CD14-positive monocyte (primary cell): ENCODE data around the gene TTC7B. TPM values are rescaled to one million over a fixed set of nuclear protein-coding genes. Genes with fewer than 3 reads are reported as not detected.

Experiments
- DNase-seq, 3 donors: peaks; one replicate each; pipeline ENCODE4 v3.0.0-alpha.2; 2011 to 2022
- H2AFZ ChIP-seq: 2 replicates; pipeline ENCODE4 v1.6.0; 2012; ENCODE audit warnings: mild to moderate bottlenecking, low read depth, low read length, inconsistent platforms; ENCODE audit not compliant: insufficient read depth, poor library complexity, severe bottlenecking
- H3K27ac ChIP-seq, 2 donors: 1 replicate in 1 of 2; 2 replicates in 1 of 2; pipeline ENCODE4 v1.5.1; 2012 to 2013; ENCODE audit warnings: low read length in 2 of 2, control low read depth in 1 of 2, inconsistent platforms in 1 of 2, low read depth in 1 of 2, mild to moderate bottlenecking in 1 of 2
- H3K27me3 ChIP-seq, 2 donors: one replicate each; pipeline versions ENCODE4 v1.6.0 to v1.6.1; 2011 to 2013; ENCODE audit warnings: low read length in 2 of 2; ENCODE audit not compliant: control insufficient read depth in 2 of 2, insufficient read depth in 2 of 2
- H3K36me3 ChIP-seq, 2 donors: replicated peaks in 1 of 2; 1 replicate in 1 of 2; 2 replicates in 1 of 2; pipeline versions ENCODE4 v1.5.1 to v1.6.1; 2012 to 2013; ENCODE audit warnings: low read length in 2 of 2, control low read depth in 1 of 2, inconsistent platforms in 1 of 2, mild to moderate bottlenecking in 1 of 2; ENCODE audit not compliant: insufficient read depth in 2 of 2, control insufficient read depth in 1 of 2
- H3K4me1 ChIP-seq, 2 donors: 1 replicate in 1 of 2; 2 replicates in 1 of 2; pipeline versions ENCODE4 v1.5.1 to v1.6.1; 2012 to 2013; ENCODE audit warnings: low read length in 2 of 2, control low read depth in 1 of 2, inconsistent platforms in 1 of 2, mild to moderate bottlenecking in 1 of 2, moderate library complexity in 1 of 2; ENCODE audit not compliant: insufficient read depth in 2 of 2, control insufficient read depth in 1 of 2
- H3K4me2 ChIP-seq: replicated peaks from 2 replicates; pipeline ENCODE3; 2012; ENCODE audit warnings: low read length, moderate library complexity, mild to moderate bottlenecking; ENCODE audit not compliant: poor library complexity, severe bottlenecking; ENCODE audit errors: extremely low read depth
- H3K4me3 ChIP-seq, 3 experiments: fragments of 200-600 bp in 1 of 3; sonication (generic) in 1 of 3; replicated peaks in 1 of 3; 1 replicate in 2 of 3; 2 replicates in 1 of 3; pipeline ENCODE4 v1.5.1; 2011 to 2013; ENCODE audit warnings: low read length in 3 of 3, mild to moderate bottlenecking in 3 of 3, control low read depth in 2 of 3, low read depth in 2 of 3, inconsistent platforms in 1 of 3, moderate library complexity in 1 of 3
- H3K79me2 ChIP-seq: 2 replicates; pipeline ENCODE4 v1.6.0; 2012; ENCODE audit warnings: mild to moderate bottlenecking, control low read depth, inconsistent platforms, low read length, moderate library complexity; ENCODE audit not compliant: insufficient read depth
- H3K9ac ChIP-seq: 2 replicates; pipeline ENCODE4 v1.6.0; 2017; ENCODE audit warnings: low read length, mild to moderate bottlenecking; ENCODE audit not compliant: insufficient read depth, poor library complexity, severe bottlenecking
- H3K9me3 ChIP-seq, 2 donors: replicated peaks in 1 of 2; 1 replicate in 1 of 2; 2 replicates in 1 of 2; pipeline versions ENCODE4 v1.5.1 to v1.6.1; 2012 to 2013; ENCODE audit warnings: low read length in 2 of 2, control low read depth in 1 of 2; ENCODE audit not compliant: control insufficient read depth in 1 of 2, insufficient read depth in 1 of 2
- H4K20me1 ChIP-seq: 2 replicates; pipeline ENCODE4 v1.6.0; 2012; ENCODE audit warnings: mild to moderate bottlenecking, low read length, control low read depth, moderate library complexity; ENCODE audit not compliant: insufficient read depth
- H3K27ac Mint-ChIP-seq, 7 donors: one replicate each; pipeline ENCODE4 v1.8.0; 2020; ENCODE audit warnings: mild to moderate bottlenecking in 7 of 7, mixed read lengths in 7 of 7, moderate library complexity in 6 of 7, inconsistent platforms in 2 of 7
- H3K27me3 Mint-ChIP-seq, 3 donors: one replicate each; pipeline ENCODE4 v1.8.0; 2021 to 2022; ENCODE audit warnings: low read depth in 3 of 3, mild to moderate bottlenecking in 3 of 3, mixed read lengths in 3 of 3, moderate library complexity in 3 of 3, inconsistent platforms in 1 of 3
- H3K36me3 Mint-ChIP-seq, 2 donors: one replicate each; pipeline ENCODE4 v1.8.0; 2020; ENCODE audit warnings: mixed read lengths in 2 of 2, inconsistent platforms in 1 of 2, mild to moderate bottlenecking in 1 of 2
- H3K4me1 Mint-ChIP-seq: one replicate; pipeline ENCODE4 v1.8.0; 2020; ENCODE audit warnings: mild to moderate bottlenecking, mixed read lengths
- H3K4me3 Mint-ChIP-seq, 2 donors: one replicate each; pipeline ENCODE4 v1.8.0; 2020; ENCODE audit warnings: mild to moderate bottlenecking in 2 of 2, mixed read lengths in 2 of 2, moderate library complexity in 1 of 2
- H3K9me3 Mint-ChIP-seq, 7 donors: one replicate each; pipeline ENCODE4 v1.8.0; 2020 to 2022; ENCODE audit warnings: mixed read lengths in 7 of 7, mild to moderate bottlenecking in 6 of 7, moderate library complexity in 6 of 7, inconsistent platforms in 2 of 7
- WGBS: methylation state at CpG from one replicate; pipeline ENCODE4 v1.1.5; 2013; ENCODE audit warnings: missing lambda C conversion rate; ENCODE audit not compliant: insufficient coverage; 5-methylcytosine and 5-hydroxymethylcytosine counted together
- intact Hi-C, 2 donors: fragments of 100-400 bp; cut with micrococcal nuclease; formaldehyde crosslinking; loops; one replicate each; pipeline versions ENCODE4 v1.15.0 to v1.15.1; 2023
- polyA plus RNA-seq, 3 donors: library from polyadenylated mRNA; depleted of rRNA in 1 of 3; unstranded in 2 of 3; stranded (reverse) in 1 of 3; fragments of 300-500 nt in 2 of 3; fragments of >200 nt in 1 of 3; fragmentation: Illumina TruSeq in 2 of 3; gene quantifications; 1 replicate in 2 of 3; 2 replicates in 1 of 3; pipeline ENCODE4 v1.2.3, GENCODE V29; 2012 to 2021
- TF ChIP-seq, protein P1 (sequence below): fragments of 200-600 bp; IDR thresholded peaks from one replicate; pipeline ENCODE4 v1.8.0; 2022; ENCODE audit warnings: antibody characterized with exemption, mild to moderate bottlenecking

Gene TTC7B
- polyA plus RNA-seq, 3 donors, result 0.87 to 2.6 (median 1.2) TPM

DNA sequence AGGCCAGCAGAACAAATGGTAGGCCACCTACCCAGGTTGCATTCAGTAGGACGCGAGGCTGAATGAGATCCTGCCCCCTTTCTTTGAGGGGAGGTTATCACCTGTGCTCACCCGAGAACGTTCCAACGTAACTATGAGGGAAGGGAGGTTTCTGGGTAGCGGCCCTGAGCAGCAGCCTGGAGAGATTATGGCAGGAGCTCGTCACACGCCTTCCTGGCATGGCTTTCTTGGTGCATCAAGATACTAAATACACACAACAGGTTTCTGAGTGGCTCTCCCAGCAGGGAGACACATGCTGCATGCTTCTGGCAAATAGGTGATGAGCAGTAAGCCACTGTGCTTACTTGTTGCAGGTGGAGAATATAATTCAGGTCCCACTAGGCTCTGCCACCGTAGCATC is 271.7 kb downstream of the TTC7B start:
- H3K4me2 ChIP-seq, result no peak overlapping the region
- H3K4me3 ChIP-seq, result no peak overlapping the region
- no peaks in the 10 kb centered on the region for H3K9me3 ChIP-seq
- H3K27ac ChIP-seq, result no peak overlapping the region
- H3K9ac ChIP-seq, result no peak overlapping the region
- WGBS, result 100% methylated on average over 1 of the region's 9 CpGs
- TF ChIP-seq, protein P1, sequence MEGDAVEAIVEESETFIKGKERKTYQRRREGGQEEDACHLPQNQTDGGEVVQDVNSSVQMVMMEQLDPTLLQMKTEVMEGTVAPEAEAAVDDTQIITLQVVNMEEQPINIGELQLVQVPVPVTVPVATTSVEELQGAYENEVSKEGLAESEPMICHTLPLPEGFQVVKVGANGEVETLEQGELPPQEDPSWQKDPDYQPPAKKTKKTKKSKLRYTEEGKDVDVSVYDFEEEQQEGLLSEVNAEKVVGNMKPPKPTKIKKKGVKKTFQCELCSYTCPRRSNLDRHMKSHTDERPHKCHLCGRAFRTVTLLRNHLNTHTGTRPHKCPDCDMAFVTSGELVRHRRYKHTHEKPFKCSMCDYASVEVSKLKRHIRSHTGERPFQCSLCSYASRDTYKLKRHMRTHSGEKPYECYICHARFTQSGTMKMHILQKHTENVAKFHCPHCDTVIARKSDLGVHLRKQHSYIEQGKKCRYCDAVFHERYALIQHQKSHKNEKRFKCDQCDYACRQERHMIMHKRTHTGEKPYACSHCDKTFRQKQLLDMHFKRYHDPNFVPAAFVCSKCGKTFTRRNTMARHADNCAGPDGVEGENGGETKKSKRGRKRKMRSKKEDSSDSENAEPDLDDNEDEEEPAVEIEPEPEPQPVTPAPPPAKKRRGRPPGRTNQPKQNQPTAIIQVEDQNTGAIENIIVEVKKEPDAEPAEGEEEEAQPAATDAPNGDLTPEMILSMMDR, result no peak
- Mint-ChIP-seq H3K4me1 (no peaks in the 10 kb centered on the region), H3K27ac (peak overlapping the region in 1 of 7 donors; percentile 13), H3K36me3 (no peaks in the 10 kb centered on the region), H3K9me3 (peaks cover 0 to 2% (median 0%) of the 10 kb centered on the region in 7 donors), H3K27me3 (peaks cover 0 to 3% (median 1%) of the 10 kb centered on the region in 3 donors), H3K4me3 (no peak overlapping the region)
- H2AFZ ChIP-seq, result no peak overlapping the region
- DNase-seq, result no peak
- no peaks in the 10 kb centered on the region for H3K27me3 ChIP-seq
- H4K20me1 ChIP-seq, result no peaks in the 10 kb centered on the region
- no peaks in the 10 kb centered on the region for H3K79me2 ChIP-seq
- no peaks in the 10 kb centered on the region for H3K36me3 ChIP-seq
- H3K4me1 ChIP-seq, result no peaks in the 10 kb centered on the region
- intact Hi-C loops, result no loop called here

DNA sequence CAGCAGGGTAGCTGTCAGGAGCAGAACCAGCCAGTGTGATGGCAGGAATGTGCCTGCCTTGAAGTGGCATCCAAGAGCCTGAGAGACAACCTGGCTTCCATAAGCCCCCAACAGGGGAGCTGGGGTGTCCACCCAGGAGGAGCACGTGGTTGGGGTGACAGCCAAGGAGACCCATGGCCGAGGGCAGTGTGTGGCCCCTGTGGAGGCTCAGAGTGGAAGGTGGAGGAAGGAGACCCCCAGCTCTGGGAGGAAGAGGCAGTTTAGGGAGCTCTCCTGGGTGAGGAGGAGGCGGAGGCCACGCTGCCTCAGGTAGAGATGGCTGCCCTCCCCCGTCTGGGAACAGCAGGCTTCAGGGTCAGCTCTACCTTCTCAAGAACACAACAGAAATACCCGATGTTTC is 272.4 kb downstream of the TTC7B start:
- no peaks in the 10 kb centered on the region for H4K20me1 ChIP-seq
- no peaks in the 10 kb centered on the region for H3K9me3 ChIP-seq
- H3K27ac ChIP-seq, result no peak overlapping the region
- H3K4me2 ChIP-seq, result no peak overlapping the region
- H3K4me1 Mint-ChIP-seq, result no peaks in the 10 kb centered on the region
- peak overlapping the region in 1 of 7 donors; percentile 19 for H3K27ac Mint-ChIP-seq
- H3K9me3 Mint-ChIP-seq, result no peaks in the 10 kb centered on the region
- H3K27me3 ChIP-seq, result no peaks in the 10 kb centered on the region
- H3K36me3 ChIP-seq, result no peaks in the 10 kb centered on the region
- H3K4me3 Mint-ChIP-seq, result no peak overlapping the region
- TF ChIP-seq, protein P1, result no peak
- DNase-seq, result no peak
- H3K27me3 Mint-ChIP-seq, result peaks cover 0 to 3% (median 1%) of the 10 kb centered on the region in 3 donors
- intact Hi-C loops, result no loop called here
- H3K79me2 ChIP-seq, result no peaks in the 10 kb centered on the region
- no peaks in the 10 kb centered on the region for H3K36me3 Mint-ChIP-seq
- no peak overlapping the region for H3K4me3 ChIP-seq
- WGBS, result 98% methylated on average over 4 of the region's 6 CpGs
- no peaks in the 10 kb centered on the region for H3K4me1 ChIP-seq
- H2AFZ ChIP-seq, result no peak overlapping the region
- H3K9ac ChIP-seq, result no peak overlapping the region
